Thyroid gland (tissue), 4 donors: ENCODE data around the gene ZNF182. TPM values are rescaled to one million over a fixed set of nuclear protein-coding genes. Genes with fewer than 3 reads are reported as not detected.

Experiments
- DNase-seq, 2 donors: peaks; one replicate each; pipeline ENCODE4 v3.0.0-alpha.2; 2019
- H3K27ac ChIP-seq, 3 donors: fragments of 200-600 bp; sonication (generic); 1 replicate in 2 of 3; 2 replicates in 1 of 3; pipeline ENCODE4 v1.5.1; 2016 to 2019; ENCODE audit warnings: mild to moderate bottlenecking in 1 of 3, moderate library complexity in 1 of 3
- H3K27me3 ChIP-seq: fragments of 200-600 bp; sonication (generic); one replicate; pipeline ENCODE4 v1.5.1; 2019
- H3K36me3 ChIP-seq, 2 donors: fragments of 200-600 bp; sonication (generic); one replicate each; pipeline ENCODE4 v1.5.1; 2016 to 2019
- H3K4me1 ChIP-seq, 2 donors: fragments of 200-600 bp; sonication (generic); one replicate each; pipeline ENCODE4 v1.5.1; 2017 to 2019
- H3K4me3 ChIP-seq, 3 donors: fragments of 200-600 bp; sonication (generic); replicated peaks in 1 of 3; 1 replicate in 2 of 3; 2 replicates in 1 of 3; pipeline ENCODE4 v1.5.1; 2016; ENCODE audit warnings: mild to moderate bottlenecking in 1 of 3
- H3K9me3 ChIP-seq: fragments of 200-600 bp; sonication (generic); one replicate; pipeline ENCODE4 v1.5.1; 2017
- POLR2A ChIP-seq, 2 donors: fragments of 450-650 bp; IDR thresholded peaks; one replicate each; pipeline ENCODE4 v1.6.1; 2017; ENCODE audit warnings: antibody characterized with exemption in 2 of 2, mild to moderate bottlenecking in 2 of 2, moderate library complexity in 1 of 2
- WGBS, 2 donors: methylation state at CpG; one replicate each; pipeline ENCODE4 v1.1.5; 2017; 5-methylcytosine and 5-hydroxymethylcytosine counted together
- intact Hi-C: fragments of 100-400 bp; cut with DNase I; formaldehyde crosslinking; loops from one replicate; pipeline ENCODE4 v1.15.1; 2023
- total RNA-seq, 4 donors: library from RNA; depleted of rRNA; stranded (reverse); fragments of >200 nt; gene quantifications; one replicate each; pipeline ENCODE4 v1.2.3, GENCODE V29; 2016
- TF ChIP-seq, protein P1 (sequence below), 6 experiments: fragments of 200-600 bp in 3 of 6; fragments of 450-650 bp in 3 of 6; sonication (generic) in 3 of 6; IDR thresholded peaks; one replicate each; pipeline ENCODE4 v1.5.1; 2016 to 2019; ENCODE audit warnings: antibody characterized with exemption in 6 of 6, mild to moderate bottlenecking in 2 of 6, inconsistent platforms in 1 of 6, moderate library complexity in 1 of 6

Gene ZNF182
- 10 to 100 TPM in 2 of 4 donors, 1 to 10 TPM in 2; 6.3 to 13.8 (median 10.0) TPM for total RNA-seq

DNA sequence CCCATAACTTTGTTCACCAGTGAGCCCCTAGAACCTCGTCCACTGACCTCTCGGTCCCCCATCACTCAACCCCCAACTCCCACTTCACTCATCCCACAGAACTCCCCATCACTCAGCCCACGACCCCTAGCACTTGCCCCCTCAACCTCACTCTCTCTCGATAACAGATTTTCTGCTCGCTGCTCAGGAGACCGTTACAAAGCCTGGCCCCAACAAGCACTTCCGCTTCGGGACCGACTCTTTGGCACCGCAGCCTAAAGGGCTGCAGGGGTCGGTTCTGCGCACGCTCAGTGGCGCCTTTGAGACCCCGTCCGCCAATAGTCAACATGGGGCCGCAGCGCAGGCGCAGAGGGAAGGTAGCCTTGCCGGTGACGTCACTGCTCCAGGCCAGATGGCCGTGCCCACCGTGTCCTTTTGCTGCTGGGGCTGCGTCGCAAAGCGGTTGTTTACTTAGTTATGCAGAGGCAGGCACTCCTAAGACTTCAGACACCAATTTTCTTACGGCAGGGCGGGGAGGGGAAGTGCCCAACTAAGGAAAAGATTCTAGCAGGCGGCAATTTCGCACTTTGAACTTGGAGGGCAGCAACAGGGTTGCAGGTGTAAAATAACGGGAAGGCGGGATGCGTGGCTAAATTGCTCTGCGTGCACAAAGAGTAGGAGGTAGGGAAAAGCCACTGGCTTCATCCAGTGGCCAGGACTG, at the start of gene ZNF182:
ZNF182 (minus strand) TSS at position 232 of the 700 bp plus-strand sequence. CDS start 1,380 bp downstream, outside the sequence.
- WGBS, 2 donors: 0 to 1% methylated on average over 15 to 17 of the region's 34 CpGs
- intact Hi-C loops: no loop called here
- Histone ChIP-seq H3K9me3 (no peaks in the 10 kb centered on the region), H3K36me3 (no peaks in the 10 kb centered on the region), H3K4me3 (peak within 1 kb of the TSS in 2 of 3 donors; percentile 7 to 43), H3K27me3 (no peaks in the 10 kb centered on the region), H3K27ac (peak within 1 kb of the TSS in 2 of 3 donors; percentile 65 to 77), H3K4me1 (peaks cover 4 to 8% of the 10 kb centered on the region in 2 donors)
- TF ChIP-seq POLR2A (IDR thresholded peaks at IDR 0.05): peak in 1 of 2 donors; percentile 73
- TF ChIP-seq, protein P1, sequence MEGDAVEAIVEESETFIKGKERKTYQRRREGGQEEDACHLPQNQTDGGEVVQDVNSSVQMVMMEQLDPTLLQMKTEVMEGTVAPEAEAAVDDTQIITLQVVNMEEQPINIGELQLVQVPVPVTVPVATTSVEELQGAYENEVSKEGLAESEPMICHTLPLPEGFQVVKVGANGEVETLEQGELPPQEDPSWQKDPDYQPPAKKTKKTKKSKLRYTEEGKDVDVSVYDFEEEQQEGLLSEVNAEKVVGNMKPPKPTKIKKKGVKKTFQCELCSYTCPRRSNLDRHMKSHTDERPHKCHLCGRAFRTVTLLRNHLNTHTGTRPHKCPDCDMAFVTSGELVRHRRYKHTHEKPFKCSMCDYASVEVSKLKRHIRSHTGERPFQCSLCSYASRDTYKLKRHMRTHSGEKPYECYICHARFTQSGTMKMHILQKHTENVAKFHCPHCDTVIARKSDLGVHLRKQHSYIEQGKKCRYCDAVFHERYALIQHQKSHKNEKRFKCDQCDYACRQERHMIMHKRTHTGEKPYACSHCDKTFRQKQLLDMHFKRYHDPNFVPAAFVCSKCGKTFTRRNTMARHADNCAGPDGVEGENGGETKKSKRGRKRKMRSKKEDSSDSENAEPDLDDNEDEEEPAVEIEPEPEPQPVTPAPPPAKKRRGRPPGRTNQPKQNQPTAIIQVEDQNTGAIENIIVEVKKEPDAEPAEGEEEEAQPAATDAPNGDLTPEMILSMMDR (IDR thresholded peaks at IDR 0.05): no peak
- DNase-seq: peak; percentile 95 to 96

DNA sequence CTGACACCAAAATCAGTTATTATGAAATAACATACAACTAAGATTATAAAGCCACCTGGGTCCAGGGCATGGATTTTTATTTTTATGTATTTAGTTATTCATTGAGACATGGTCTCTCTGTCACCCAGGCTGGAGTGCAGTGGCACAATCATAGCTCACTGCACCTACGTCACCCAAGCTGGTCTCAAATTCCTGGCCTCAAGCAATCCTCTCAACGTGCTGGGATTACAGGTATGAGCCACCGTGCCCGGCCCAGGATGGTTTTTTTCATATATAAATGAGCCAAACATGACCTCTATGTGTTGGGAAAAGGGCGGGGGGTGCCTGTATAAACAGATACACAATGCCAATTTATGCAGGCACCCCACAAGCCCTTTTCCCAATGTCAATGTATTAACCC, 43.1 kb upstream of the ZNF182 start:
- TF ChIP-seq, protein P1 (IDR thresholded peaks at IDR 0.05): no peak
- no peak for TF ChIP-seq POLR2A (IDR thresholded peaks at IDR 0.05)
- no peak overlapping the region for H3K27ac ChIP-seq
- no peak overlapping the region for H3K4me3 ChIP-seq
- no peaks in the 10 kb centered on the region for H3K27me3 ChIP-seq
- H3K36me3 ChIP-seq: no peaks in the 10 kb centered on the region
- DNase-seq: no peak
- H3K9me3 ChIP-seq: no peaks in the 10 kb centered on the region
- intact Hi-C loops: no loop called here
- H3K4me1 ChIP-seq: no peaks in the 10 kb centered on the region
- 95 to 98% methylated on average over 5 of the region's 5 CpGs for WGBS, 2 donors

DNA sequence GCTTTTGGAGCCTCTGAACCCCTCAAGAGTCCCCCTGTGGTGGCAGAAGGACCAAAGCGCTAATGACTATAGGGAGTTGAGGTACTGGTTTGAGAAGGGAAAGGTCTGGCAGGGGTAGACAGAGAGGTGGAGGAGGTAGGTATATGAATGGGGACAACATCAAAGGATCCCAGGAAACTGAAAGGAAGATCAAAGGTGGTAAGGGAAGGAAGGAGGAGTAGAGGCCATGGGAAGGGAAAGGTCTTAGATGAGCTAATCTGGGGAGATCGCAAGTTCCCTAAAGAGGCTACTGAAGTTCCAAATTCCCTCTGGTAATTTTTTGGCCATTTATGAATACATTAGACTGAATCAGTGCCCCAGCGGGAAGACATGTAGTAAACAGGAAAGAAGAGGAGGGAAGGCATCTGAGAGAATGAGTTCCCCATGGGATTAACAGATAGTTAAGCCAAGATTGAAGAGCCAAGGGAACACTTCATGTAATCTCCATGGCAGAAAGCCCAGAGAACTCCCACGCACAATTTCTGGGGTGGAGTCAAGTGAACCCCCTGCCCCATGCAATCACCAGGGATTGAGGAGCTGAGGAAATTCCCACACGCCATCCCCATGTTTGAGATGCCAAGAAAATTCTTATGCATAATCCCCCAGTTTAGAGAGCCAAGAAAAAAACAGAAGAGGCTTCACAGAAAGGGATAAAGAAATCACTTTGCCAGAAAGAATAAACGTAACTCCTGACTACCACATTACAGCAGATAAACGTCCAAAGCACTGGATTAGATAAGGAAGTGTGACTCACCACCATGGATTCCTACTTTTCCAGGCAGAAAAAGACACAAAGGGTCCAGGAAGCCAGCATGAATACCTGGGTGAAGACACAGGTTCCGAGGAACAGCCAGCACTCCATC, 41.9 kb upstream of the ZNF182 start:
- TF ChIP-seq POLR2A (IDR thresholded peaks at IDR 0.05): no peak
- TF ChIP-seq, protein P1 (IDR thresholded peaks at IDR 0.05): no peak
- no peaks in the 10 kb centered on the region for H3K9me3 ChIP-seq
- 54 to 71% methylated on average over 7 to 8 of the region's 8 CpGs for WGBS, 2 donors
- no peaks in the 10 kb centered on the region for H3K4me1 ChIP-seq
- no peak overlapping the region for H3K4me3 ChIP-seq
- H3K36me3 ChIP-seq: no peaks in the 10 kb centered on the region
- H3K27me3 ChIP-seq: no peaks in the 10 kb centered on the region
- peak overlapping the region in 1 of 3 donors; percentile 43 for H3K27ac ChIP-seq
- intact Hi-C loops: no loop called here
- DNase-seq: no peak

DNA sequence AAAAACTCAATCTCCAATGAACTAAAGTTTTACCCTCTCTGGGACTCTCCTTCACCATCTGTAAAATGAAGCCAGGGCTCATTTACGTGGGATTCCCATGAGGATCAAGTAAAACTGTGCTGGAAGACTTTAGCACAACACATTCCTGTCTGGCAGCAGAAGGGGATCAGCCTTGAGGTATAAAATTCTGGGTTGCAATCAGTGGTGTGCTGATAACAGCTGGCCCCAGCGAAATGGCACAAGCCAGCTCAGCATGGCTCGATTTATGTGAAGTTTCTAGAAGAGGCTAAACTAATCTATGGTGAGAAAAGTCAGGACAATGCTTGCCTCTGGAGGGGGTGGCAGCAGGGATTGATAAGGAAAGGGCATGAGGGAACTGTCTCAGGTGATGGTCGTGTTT, 39.3 kb upstream of the ZNF182 start:
- TF ChIP-seq, protein P1 (IDR thresholded peaks at IDR 0.05): no peak
- no peak for TF ChIP-seq POLR2A (IDR thresholded peaks at IDR 0.05)
- intact Hi-C loops: no loop called here
- Histone ChIP-seq H3K27ac (no peak overlapping the region), H3K27me3 (no peaks in the 10 kb centered on the region), H3K4me1 (no peaks in the 10 kb centered on the region), H3K36me3 (no peaks in the 10 kb centered on the region), H3K9me3 (no peaks in the 10 kb centered on the region), H3K4me3 (no peak overlapping the region)
- DNase-seq: no peak
- 73 to 79% methylated on average over 4 of the region's 4 CpGs for WGBS, 2 donors
